Measurements from ENCODE around the gene NRAS. TPM values are rescaled to one million over a fixed set of nuclear protein-coding genes. Genes with fewer than 3 reads are reported as not detected.
"Not testable (repeated sequence)": the region's sequence is repeated elsewhere in the genome, so short reads cannot be mapped to it uniquely, and the experiment has no call there.

The NRAS gene
- total RNA-seq (2014; rRNA removed; shearing (Covaris generic)) = 123 and 140 TPM in 2 replicates

DNA sequence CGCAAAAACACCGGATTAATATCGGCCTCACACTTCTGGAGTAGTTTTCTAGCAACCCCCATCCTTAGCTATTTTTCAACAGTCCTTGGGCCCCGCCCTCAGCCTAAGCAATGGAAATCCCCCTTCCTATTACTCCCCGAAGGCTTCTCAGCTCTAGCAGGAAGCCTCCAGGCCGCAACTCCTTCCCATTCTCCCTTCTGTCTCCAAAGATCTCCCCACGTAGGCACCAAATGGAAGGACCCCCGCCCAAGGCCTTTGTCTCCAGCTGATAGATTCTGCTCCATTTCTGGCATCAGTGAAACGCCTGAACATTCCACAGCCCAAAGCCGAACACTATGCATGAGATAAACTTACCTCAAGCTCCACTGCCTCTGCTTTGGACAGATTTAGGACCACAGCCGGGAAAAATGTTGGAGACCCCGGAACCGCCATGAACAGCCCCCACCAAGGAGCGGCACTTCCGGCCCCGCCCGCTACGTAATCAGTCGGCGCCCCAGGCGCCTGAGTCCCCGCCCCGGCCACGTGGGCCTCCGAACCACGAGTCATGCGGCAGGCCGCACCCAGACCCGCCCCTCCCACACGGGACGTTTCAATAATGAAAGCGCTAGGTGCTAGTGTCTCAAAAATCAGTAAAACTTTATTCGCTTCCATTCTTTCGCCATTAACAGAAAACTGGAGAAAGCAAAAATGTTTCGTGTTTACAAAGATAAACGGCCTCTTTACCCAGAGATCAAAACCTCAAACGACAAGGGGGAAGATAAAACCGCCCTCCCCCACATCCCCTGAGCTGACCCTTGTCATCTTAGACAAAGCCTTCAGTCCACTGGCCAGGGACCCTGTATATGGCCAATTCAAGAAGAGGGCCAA is at the start of gene NRAS:
NRAS (minus strand) TSS at position 468 of the 867 bp plus-strand sequence. CDS start 611 bp downstream, outside the sequence.
- DNase-seq (ENCODE audit: low read depth) = peak; percentile 90

DNA sequence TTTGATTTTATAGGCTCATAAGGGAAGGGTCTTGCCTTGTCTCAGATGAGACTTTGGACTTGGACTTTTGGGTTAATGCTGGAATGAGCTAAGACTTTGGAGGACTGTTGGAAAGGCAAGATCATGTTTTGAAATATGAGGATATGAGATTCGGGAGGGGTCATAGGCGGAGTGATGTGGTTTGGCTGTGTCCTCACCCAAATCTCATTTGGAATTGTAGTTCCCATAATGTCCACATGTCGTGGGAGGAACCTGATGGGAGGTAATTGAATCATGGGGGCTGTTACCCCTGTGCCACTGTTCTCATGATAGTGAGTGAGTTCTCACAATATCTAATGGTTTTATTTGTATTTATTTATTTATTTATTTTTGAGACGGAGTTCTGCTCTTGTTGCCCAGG is 48.1 kb upstream of the NRAS start:
- DNase-seq (ENCODE audit: low read depth) = peak; percentile 5

DNA sequence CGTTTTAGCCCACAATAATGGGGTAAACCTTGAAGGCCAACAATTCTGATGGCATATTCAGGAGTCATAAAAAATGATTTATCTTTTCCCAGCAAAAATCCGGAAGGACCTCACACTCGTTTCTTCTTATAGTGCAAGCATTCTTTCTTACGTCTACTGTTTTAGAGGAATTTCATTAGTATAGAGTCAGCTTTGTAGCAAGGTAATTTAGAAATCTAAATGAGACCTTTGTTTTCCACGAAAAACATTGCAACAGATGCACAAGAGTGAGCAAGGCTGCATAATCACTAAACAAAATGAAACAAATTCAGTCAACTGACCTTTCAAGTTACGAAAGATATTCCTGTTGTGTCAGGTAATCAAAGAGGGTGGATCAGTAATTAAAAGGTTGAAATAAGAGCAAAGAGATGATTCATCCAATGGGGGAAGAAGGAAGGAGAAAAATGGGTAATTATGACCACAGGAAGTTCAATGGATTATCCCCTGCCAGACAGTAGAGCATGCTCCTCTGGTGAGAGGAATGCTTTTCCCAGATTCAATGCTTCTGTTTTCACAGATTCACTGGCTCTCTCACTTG is 41.8 kb upstream of the NRAS start:
- DNase-seq (ENCODE audit: low read depth) = peak; percentile 46

DNA sequence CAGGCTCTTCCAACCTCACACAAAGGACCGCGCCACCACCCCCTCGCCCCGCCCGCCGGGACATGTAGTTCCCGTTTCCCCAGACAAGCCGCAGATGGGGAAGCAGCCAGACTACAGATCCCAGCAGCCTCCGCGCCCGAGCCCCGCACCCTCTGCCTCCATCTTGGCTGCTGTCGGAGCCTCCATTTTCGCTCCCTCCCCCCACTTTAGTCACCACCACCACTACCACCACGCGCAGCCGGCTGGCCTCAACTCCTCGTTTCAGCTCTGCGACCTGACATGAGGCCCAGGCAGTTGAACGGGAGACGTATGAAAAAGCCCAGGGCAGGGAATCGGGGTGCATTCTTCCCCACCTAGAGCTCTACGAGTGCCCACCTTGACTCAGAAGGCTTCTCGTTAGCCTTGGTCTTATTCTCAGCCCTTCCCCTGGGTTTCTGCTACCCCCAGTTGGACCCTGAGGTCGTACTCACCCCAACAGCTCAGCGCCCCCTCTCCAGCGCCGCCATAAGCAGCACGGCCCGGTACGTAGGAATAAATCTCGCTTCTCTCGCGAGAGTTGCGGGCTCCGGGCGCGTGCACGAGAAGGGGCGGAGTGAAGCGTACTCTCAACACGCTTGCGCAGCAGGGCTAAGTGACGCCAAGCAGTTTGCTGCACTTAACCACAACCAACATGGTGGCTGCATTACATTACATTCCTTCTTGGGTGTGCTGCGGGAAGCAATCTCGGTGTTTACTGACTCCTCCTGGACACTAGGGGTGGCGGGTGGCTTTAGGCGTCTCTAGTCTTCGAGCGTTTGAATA is 41.1 kb upstream of the NRAS start, which contains the start of gene CSDE1:
CSDE1 (minus strand) TSS at position 530 of the 801 bp plus-strand sequence. CDS start 18,094 bp downstream, outside the sequence.
- DNase-seq (ENCODE audit: low read depth) = peak; percentile 97

DNA sequence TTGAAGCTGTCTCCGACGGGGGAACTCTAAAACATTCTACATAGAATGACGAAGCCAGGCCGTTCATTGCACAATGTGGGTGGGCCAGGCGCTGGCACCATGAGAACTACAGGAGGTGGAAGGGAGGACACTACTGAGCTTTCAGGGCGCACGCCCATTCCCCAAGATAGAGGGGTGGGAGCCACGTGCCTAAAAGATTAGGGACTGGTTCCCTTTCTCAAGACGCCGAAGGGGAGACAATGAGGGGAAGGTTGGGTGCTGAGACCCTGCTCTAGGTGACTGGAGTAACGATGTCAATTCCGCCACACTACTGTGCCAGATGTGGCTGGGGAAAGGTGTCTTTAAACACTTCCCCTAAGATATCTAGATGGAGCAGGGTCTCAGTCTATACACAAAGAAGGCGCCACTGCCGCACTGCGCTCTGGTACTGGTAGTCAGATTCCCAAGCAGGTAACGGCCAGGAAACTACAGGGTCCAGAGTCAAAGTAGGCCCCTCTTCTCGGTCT is 40.4 kb upstream of the NRAS start:
- DNase-seq (ENCODE audit: low read depth) = peak; percentile 24

DNA sequence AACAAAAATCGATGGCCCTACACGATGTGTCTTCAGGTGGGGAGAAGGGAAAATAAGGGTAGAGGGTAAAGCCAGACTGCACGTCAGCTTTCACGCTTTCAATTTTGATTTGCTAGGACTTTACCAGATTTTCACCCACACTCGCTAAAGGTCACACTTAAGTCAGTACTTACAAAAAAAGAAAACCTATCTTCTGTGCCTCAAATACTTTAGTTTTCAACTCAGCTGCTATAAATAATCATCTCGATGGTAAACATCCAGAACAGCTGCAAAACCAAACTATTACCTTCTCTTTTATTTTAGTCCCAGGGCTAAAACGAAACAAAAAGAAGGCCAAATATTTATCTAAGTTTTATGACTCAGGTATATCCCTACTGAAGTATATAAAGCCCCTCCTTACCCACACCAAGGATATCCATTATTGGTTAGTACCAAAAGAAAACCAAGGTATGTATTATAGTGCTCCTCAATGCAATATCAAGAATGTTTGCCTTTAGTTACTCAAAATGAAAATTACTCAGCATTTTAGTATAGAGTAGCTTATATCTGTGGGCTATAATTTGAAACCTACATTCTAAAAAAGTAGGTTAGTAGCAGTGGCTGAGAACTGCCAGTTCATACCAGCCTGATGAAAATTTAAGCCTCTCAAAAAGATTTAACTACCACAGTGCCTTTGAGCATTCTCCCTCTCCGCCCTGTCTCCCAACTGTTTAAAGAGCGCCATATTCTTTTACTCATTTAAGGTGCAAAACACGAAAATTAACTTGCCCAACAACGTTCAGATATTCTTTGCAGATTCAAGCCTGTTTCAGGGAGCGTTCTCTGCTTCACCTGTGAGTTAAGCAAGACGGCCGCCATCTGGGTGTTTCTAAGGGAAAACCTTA is 39.7 kb upstream of the NRAS start:
- peak; percentile 4 for DNase-seq (ENCODE audit: low read depth)

DNA sequence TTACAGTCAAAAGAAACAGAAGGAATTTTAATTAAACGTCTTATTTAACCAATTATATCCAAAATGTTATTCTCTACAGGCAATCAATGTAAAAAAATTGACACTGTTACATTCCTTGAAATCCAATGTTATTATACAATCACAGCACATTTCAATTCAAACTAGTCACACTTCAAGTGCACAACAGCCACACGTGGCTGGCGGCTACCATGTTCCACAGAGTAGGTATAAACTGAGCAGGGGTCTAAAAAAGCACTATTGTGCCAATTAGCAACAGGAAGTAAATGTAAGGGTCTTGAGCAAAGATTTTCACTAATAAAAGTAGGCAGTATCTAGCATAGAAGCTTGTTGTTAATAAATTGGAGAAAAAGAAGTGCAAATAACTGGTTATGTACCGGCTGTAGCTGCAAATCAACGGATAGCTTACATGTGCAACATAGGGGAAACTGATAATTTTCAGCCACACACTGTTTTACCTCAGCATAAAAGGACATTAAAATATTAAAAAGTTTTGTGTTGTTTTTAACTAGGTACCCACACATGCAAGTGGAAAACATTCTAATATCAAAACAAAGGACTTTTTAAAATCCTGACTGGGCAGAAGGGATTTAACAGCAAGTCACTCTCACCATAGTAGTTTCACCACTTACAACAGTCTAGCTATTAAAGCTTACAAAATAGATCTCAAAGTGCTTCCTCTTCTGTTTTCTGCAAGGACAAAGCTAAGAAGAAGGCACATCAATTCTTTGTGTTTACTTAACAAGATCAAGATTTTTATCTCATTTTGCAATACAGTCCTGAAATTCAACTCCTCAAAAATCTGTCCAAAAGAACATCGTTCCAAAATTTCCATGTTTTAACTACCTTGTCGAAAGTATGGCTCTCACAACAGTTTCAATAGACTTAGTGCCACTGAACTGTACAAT is 38.7 kb upstream of the NRAS start:
- DNase-seq (ENCODE audit: low read depth) = no peak

DNA sequence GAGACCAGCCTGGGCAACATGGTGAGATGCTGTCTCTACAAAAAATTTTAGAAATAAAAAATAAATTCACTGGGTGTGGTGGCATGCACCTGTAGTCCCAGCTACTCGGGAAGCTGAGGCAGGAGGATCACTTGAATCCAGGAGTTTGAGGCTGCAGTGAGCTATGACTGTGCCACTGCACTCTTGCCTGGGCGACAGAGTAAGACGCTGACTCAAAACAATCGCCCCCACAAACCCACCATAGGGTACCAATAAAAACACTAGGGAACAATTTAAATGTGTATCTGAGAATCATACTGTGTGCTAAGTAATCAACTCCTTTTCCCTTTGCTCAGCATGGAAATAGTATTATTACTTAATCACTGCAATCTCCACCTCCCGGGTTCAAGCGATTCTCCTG is 37.1 kb upstream of the NRAS start:
- DNase-seq (ENCODE audit: low read depth) = not testable (repeated sequence)

DNA sequence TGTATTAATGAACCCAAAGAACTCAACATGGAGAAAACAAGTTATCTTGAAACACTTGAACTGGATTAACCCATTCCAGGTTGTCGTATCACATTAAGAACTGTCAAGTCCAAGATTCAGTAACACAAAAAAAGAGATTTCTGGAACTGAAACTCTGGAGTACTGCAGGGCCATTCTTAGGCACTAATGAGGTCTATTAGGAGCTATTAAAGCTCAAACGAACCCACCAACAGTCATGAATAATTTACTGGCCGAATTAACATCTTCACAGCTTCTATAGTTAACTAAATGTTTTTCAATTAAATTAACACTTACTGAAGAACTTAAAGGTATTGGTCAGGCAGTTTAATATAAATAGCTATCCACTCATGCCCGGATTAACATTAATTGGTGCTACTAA is 36.6 kb upstream of the NRAS start:
- DNase-seq (ENCODE audit: low read depth) = no peak

DNA sequence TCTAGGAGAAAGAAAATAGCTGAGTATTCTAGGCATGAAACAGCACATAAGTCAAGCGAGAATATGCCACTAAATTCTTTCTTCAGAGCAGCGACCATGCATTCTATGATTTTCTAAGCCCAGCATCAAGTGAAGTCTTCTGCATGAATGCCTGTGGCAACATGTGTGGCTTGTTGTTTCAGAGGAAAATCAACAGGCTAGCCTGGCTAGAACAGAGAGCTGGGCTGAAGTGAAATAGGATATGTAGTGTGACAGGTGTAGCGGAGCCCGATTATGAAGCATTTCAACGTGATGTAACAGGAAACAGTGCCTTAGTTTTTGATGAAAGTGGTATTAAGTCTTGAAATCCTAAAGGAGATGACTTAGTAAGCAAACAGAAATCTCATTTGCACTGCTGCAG is 34.2 kb upstream of the NRAS start:
- no peak for DNase-seq (ENCODE audit: low read depth)

DNA sequence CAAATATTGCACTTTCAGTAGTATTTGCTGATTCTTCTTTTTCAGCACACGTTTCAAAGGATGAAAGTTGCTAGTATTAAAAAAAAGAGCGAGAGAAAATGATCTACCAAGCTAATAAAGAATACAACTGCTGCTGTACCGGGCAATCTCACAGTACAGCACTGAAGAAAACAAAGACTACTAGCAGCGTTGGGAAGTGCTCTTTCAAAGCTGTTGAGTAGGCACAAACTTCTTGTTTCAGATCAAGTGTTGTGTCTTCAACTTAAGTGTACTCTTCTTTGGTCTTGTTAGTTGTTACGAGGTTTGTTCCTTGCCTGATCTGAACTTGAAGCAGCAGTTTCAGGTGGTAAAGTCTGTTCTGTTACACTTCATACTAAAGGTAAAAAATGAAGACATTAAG is 33.3 kb upstream of the NRAS start:
- DNase-seq (ENCODE audit: low read depth) = no peak

DNA sequence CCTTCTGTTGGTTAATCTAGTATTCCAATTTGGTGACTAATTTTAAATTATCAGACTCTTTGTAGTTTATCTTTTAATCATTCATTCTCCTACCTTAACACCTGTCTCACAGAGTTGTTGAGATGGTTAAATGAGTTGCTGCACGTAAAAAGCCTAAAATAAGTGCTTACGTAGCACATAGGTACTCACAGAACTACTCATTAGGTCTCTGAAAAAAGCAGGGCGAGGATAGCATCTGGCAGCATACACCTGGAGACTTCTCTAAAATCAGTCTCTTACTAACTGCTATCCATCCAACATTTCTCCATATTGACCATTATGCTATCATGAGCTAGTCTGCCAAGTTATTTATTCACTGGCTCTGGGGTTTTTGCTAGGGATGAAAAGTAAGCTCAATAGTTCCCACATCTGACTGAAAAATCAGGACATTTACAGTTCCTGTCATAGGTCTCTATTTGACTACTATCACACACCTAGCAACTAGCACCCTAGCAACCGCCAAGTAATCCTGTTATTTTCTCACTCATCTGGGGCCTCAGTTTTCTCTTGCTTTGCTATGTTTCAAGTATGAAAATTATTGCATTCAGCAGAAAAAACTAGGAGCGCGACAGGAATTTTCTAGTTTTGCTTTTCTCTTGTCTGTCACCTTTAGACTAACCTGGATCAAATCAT is 30.0 kb upstream of the NRAS start:
- no peak for DNase-seq (ENCODE audit: low read depth)

DNA sequence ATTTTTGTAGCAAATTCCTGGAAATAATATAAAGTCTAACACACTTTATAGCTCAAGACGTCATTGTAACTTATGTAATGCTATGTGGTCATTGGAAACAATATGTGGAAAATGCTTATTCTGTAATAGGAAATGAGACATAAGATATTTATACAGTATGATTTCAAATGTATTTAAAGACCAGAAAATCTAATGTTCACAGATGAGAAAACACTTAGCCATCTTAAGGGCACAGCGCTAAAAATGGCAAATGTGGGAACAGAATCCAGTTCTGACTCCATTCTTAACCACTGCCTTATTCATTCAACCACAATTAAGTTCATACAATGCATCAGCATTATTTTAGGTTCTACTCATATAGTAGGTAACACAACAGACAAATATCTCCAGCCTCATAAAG is 28.7 kb upstream of the NRAS start:
- DNase-seq (ENCODE audit: low read depth) = no peak

DNA sequence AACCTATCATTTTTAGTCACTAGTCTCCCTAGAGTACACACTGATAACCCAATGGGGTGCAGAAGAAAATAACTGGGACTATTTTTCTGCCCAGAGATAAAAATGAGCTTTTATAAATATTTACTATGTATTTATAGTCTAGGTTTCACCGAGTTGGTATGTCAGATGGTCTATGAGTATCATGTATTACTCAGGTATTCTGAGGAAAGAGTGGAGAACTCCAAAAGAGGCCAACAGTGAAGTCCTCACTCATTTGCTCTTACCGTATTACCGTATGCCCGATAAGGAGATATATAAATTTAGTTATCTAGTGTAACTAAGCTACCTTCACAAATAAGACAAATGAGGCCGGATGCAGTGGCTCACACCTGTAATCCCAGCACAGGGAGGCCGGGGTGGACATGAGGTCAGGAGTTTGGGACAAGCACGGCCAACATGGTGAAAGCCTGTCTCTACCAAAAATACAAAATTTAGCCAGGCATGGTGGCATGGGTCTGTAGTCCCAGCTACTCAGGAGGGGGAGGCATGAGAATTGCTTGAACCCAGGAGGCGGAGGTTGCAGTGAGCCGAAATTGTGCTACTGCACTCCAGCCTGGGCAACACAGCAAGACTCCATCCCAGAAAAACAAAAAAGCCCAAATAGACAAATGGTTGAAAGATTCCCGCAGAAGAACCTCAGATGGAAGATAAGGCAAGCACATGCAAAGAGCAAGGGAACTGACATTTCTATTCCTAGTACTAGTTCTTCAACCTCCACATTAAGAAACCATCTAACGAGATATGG is 25.6 kb upstream of the NRAS start:
- DNase-seq (ENCODE audit: low read depth) = no peak

DNA sequence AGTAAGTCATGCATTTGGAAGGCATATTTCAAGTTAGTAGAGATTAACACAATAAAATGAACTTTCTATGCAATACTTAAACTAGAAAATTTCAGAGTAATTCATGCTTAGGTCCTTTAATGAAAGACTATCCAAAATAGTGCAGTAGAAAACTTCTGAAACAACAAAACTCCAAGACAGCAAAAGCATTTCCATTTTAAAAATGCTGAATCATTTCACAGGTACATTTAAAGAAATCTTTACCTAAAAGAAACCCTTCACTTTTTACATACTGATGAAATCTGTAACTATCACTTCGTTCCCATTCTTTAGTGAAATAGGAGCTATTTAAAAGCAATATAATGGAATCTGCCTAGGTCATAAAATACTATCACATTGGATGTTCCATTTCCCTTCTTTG is 23.8 kb upstream of the NRAS start:
- DNase-seq (ENCODE audit: low read depth) = no peak

DNA sequence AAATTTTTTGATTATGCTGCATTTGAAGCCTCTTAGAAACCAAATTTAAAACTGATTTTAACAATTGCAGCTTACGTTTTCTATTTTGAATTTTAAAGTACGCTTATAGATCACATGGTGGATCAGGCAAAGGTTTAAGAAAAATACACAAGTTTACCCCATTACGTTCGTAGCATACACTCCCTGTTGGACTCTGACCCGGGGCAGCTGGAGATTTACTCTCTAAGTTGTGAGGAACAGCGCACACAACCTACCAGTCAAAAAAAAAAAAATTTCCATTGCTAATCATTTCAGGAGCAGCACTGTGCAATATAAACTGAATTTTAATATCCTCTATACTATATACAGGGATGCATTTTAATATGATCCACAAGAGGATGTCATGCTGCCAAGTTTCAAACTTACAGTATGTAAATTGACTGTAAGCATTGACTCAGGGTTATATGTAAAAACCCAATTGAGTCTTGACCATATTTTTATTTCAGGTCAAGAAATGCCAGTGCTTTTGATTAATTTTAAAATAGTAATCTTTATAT is 20.8 kb upstream of the NRAS start:
- DNase-seq (ENCODE audit: low read depth) = no peak

DNA sequence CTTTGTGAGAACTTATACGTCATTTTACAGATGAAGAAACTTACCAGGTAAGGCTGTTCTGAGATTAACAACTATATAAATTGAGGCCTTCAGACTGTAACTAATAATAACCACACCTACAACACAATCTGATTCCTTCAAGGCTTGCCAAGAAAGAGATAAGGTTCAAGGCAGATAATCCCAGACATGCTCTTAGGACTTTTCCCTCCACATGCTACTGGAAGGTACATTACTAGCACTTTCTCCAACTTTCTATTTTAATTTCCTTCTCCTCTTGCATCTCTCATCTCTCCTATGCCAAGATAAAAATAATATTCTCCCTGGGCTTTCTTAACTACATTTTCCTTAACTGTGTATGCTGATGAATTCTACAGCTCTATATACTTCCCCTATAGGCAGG is 18.9 kb upstream of the NRAS start:
- DNase-seq (ENCODE audit: low read depth) = no peak

DNA sequence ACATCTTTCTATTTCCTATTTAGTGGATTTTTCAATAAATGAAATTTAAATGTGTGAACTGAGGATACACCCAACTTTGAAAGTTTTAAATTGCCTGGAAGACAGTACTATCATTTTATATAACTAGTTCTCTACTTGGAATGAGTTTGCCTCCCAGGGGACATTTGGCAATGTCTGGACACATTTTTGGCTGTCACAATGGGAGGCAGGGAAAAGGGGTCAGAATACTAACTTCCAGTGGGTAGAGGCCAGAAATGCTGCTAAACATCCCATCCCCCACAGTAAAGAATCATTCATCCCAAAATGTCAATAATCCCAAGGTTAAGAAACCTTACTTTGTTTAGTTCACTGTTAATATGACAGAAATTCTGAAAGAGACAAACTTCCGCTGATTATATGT is 13.2 kb upstream of the NRAS start:
- DNase-seq (ENCODE audit: low read depth) = no peak

Measured in RPMI7951 (cell line).